Endothelial cell of umbilical vein (primary cell): ENCODE measurements around the gene TOR1A. TPM values are rescaled to one million over a fixed set of nuclear protein-coding genes. Genes with fewer than 3 reads are reported as not detected.

ENCODE experiments used
- BruUV-seq: library from RNA; stranded (reverse); fragments of 400-500 nt; replicated peaks from 2 replicates; lab custom pipeline; 2021; lab: Mats Ljungman, UMichigan
- CTCF ChIA-PET: fragments of 300-600, 350-600 bp; sonication (Branson Sonifier 250); formaldehyde crosslinking; loops from one replicate; lab custom pipeline; 2021; ENCODE audit warnings: antibody characterized with exemption, inconsistent platforms; lab: Charles Lee
- POLR2A ChIA-PET: fragments of 300-600, 350-600 bp; sonication (Branson Sonifier 250); formaldehyde crosslinking; loops from one replicate; lab custom pipeline; 2021; ENCODE audit warnings: antibody characterized with exemption, inconsistent platforms; lab: Charles Lee
- DNase-seq: peaks from one replicate; pipeline ENCODE4 v3.0.0-alpha.2; 2011; ENCODE audit warnings: low read depth, low spot score
- FAIRE-seq: peaks from 2 replicates; lab custom pipeline; 2011; peaks lifted over from hg19 to GRCh38; lab: Jason Lieb, UNC
- H2AFZ ChIP-seq: 2 replicates; pipeline ENCODE4 v1.6.0; 2012; ENCODE audit warnings: low read depth, low read length, control low read depth, inconsistent platforms
- H3K27ac ChIP-seq: 2 replicates; pipeline ENCODE4 v1.5.1; 2011; ENCODE audit warnings: low read depth, mild to moderate bottlenecking, control low read depth, low read length, moderate library complexity; ENCODE audit not compliant: insufficient read depth
- H3K27me3 ChIP-seq, 2 experiments: 2 replicates each; pipeline versions ENCODE4 v1.6.0 to v1.6.1; 2011; ENCODE audit warnings: low read length in 2 of 2, mixed read lengths in 1 of 2; ENCODE audit not compliant: control insufficient read depth in 2 of 2, insufficient read depth in 2 of 2
- H3K36me3 ChIP-seq, 2 experiments: 2 replicates in 1 of 2; 3 replicates in 1 of 2; pipeline ENCODE4 v1.5.1; 2011; ENCODE audit warnings: low read length in 2 of 2, mild to moderate bottlenecking in 1 of 2, moderate library complexity in 1 of 2; ENCODE audit not compliant: control insufficient read depth in 2 of 2, insufficient read depth in 2 of 2; ENCODE audit errors: extremely low read depth in 1 of 2
- H3K4me1 ChIP-seq: 3 replicates; pipeline ENCODE4 v1.5.1; 2011; ENCODE audit warnings: mild to moderate bottlenecking, low read length; ENCODE audit not compliant: control insufficient read depth, insufficient read depth; ENCODE audit errors: extremely low read depth
- H3K4me2 ChIP-seq: 2 replicates; pipeline ENCODE4 v1.6.1; 2011; ENCODE audit warnings: low read length, control low read depth, mixed read lengths; ENCODE audit not compliant: insufficient read depth
- H3K4me3 ChIP-seq, 3 experiments: fragments of 200-600 bp in 1 of 3; sonication (generic), shearing (Covaris generic) in 1 of 3; replicated peaks in 1 of 3; 2 replicates each; pipeline ENCODE4 v1.5.1; 2011 to 2016; ENCODE audit warnings: control low read depth in 3 of 3, low read length in 3 of 3, mild to moderate bottlenecking in 2 of 3, inconsistent platforms in 1 of 3, low read depth in 1 of 3, moderate library complexity in 1 of 3; ENCODE audit not compliant: insufficient read depth in 1 of 3
- H3K79me2 ChIP-seq: 2 replicates; pipeline ENCODE4 v1.6.0; 2012; ENCODE audit warnings: low read length, inconsistent platforms; ENCODE audit not compliant: control insufficient read depth, insufficient read depth
- H3K9ac ChIP-seq: replicated peaks from 2 replicates; pipeline ENCODE3; 2011; ENCODE audit warnings: low read length, control low read depth; ENCODE audit not compliant: insufficient read depth; ENCODE audit errors: extremely low read depth
- H3K9me1 ChIP-seq: replicated peaks from 3 replicates; pipeline ENCODE4 v1.6.0; 2011; ENCODE audit warnings: mild to moderate bottlenecking, low read length; ENCODE audit not compliant: control insufficient read depth, insufficient read depth; ENCODE audit errors: extremely low read depth
- H3K9me3 ChIP-seq: replicated peaks from 2 replicates; pipeline ENCODE4 v1.5.1; 2012; ENCODE audit warnings: low read length, inconsistent platforms; ENCODE audit not compliant: control insufficient read depth, insufficient read depth
- H4K20me1 ChIP-seq: replicated peaks from 2 replicates; pipeline ENCODE3; 2011; ENCODE audit warnings: mild to moderate bottlenecking, low read length; ENCODE audit not compliant: control insufficient read depth, insufficient read depth; ENCODE audit errors: extremely low read depth
- EZH2 ChIP-seq: IDR thresholded peaks from 2 replicates; pipeline ENCODE4 v1.6.1; 2012; ENCODE audit warnings: borderline replicate concordance, low read depth, mild to moderate bottlenecking, moderate library complexity, low read length, inconsistent platforms; ENCODE audit not compliant: severe bottlenecking
- FOS ChIP-seq: IDR thresholded peaks from 2 replicates; pipeline ENCODE4 v1.6.1; 2011; ENCODE audit warnings: mild to moderate bottlenecking, low read length, moderate library complexity, borderline replicate concordance; ENCODE audit not compliant: insufficient read depth
- GATA2 ChIP-seq: IDR thresholded peaks from 2 replicates; pipeline ENCODE4 v1.7.0; 2011; ENCODE audit warnings: low read depth, mild to moderate bottlenecking, moderate library complexity, mixed read lengths, low read length; ENCODE audit not compliant: insufficient read length, insufficient read depth
- JUN ChIP-seq: IDR thresholded peaks from 2 replicates; pipeline ENCODE4 v1.6.1; 2011; ENCODE audit warnings: borderline replicate concordance, low read depth; ENCODE audit not compliant: insufficient read length, insufficient read depth
- MYC ChIP-seq: IDR thresholded peaks from one replicate; pipeline ENCODE4 v1.6.1; 2011; ENCODE audit warnings: mild to moderate bottlenecking, low read depth, low read length
- POLR2A ChIP-seq: IDR thresholded peaks from 2 replicates; pipeline ENCODE4 v1.6.1; 2012; ENCODE audit warnings: low read depth, mild to moderate bottlenecking, control low read depth, low read length
- POLR2AphosphoS5 ChIP-seq: IDR thresholded peaks from 2 replicates; pipeline ENCODE4 v1.6.1; 2012; ENCODE audit warnings: low read depth, mild to moderate bottlenecking, control low read depth, low read length, moderate library complexity; ENCODE audit not compliant: insufficient read depth
- dilution Hi-C: fragments of 300-500 bp; cut with MboI; formaldehyde crosslinking; loops from one replicate; pipeline ENCODE4 v1.15.0; 2019; ENCODE audit warnings: low sequenced_read_pairs; ENCODE audit not compliant: extremely low pct_ligation_motif_present
- intact Hi-C: fragments of 100-400 bp; cut with micrococcal nuclease; formaldehyde crosslinking; loops from one replicate; pipeline ENCODE4 v1.10.0; 2022
- polyA plus RNA-seq, 4 experiments: library from polyadenylated mRNA; depleted of rRNA in 3 of 4; stranded (reverse) in 3 of 4; unstranded in 1 of 4; fragments of >200 nt; gene quantifications; 2 replicates each; pipeline versions ENCODE4 v1.2.1 to v1.2.3, GENCODE V29; 2011 to 2012; ENCODE audit warnings: missing spikeins in 1 of 4
- total RNA-seq: library from RNA; stranded (reverse); gene quantifications from 2 replicates; pipeline ENCODE4 v1.2.3, GENCODE V29; 2021
- TF ChIP-seq, protein P1 (sequence below): IDR thresholded peaks from 2 replicates; pipeline ENCODE4 v1.6.1; 2011; ENCODE audit not compliant: insufficient read depth, insufficient read length
- TF ChIP-seq, protein P2 (sequence below), 2 donors: IDR thresholded peaks; 1 replicate in 1 of 2; 2 replicates in 1 of 2; pipeline ENCODE4 v1.5.1; 2011; ENCODE audit warnings: low read length in 2 of 2, mild to moderate bottlenecking in 2 of 2, moderate library complexity in 2 of 2, control low read depth in 1 of 2, inconsistent platforms in 1 of 2, low read depth in 1 of 2; ENCODE audit not compliant: insufficient read depth in 1 of 2; ENCODE audit errors: extremely low read depth in 1 of 2

Gene TOR1A
- total and polyA plus RNA-seq, 2 donors (not counting 3 experiments of a cell fraction or from before 2014, with no cell fraction given) = 57.8 to 89.8 TPM

DNA sequence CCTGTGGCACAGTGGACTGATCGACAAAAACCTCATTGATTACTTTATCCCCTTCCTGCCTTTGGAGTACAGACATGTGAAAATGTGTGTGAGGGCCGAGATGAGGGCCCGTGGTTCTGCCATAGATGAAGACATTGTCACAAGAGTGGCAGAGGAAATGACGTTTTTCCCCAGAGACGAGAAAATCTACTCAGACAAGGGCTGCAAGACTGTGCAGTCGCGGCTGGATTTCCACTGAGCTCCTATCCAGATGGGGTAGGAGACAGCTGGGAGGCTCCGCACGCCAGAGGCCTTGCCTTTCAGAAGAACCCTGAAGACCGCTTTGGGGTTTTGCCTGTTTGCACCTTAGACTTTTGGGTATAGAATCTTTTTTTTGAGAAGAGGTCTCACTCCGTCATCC lies 14.6 kb downstream of the TOR1A start:
- H3K9ac ChIP-seq = no peak overlapping the region
- no peak overlapping the region for H3K27ac ChIP-seq
- dilution Hi-C loops (no loop called here), intact Hi-C loops (no loop called here)
- no peaks in the 10 kb centered on the region for H3K27me3 ChIP-seq
- H3K79me2 ChIP-seq = peaks cover 2% of the 10 kb centered on the region
- H2AFZ ChIP-seq = no peak overlapping the region
- peaks cover 3% of the 10 kb centered on the region for H3K4me1 ChIP-seq
- no TSS peak for BruUV-seq
- peaks cover 2 to 8% of the 10 kb centered on the region in 2 experiments for H3K36me3 ChIP-seq
- H3K9me3 ChIP-seq = no peaks in the 10 kb centered on the region
- no peaks in the 10 kb centered on the region for H3K9me1 ChIP-seq
- no peak for DNase-seq
- no peak overlapping the region for H3K4me3 ChIP-seq
- H3K4me2 ChIP-seq = no peak overlapping the region
- CTCF ChIA-PET = interaction anchor here (0.6 to 1.4 kb wide), 2 partner anchors 29 to 780 kb away, joined by 3 read pairs; no protein-coding TSS in a partner anchor
- FAIRE-seq = no peak
- peak; percentile 26 for TF ChIP-seq POLR2A
- TF ChIP-seq, protein P1, sequence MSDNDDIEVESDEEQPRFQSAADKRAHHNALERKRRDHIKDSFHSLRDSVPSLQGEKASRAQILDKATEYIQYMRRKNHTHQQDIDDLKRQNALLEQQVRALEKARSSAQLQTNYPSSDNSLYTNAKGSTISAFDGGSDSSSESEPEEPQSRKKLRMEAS = no peak
- POLR2A ChIA-PET = no interaction called here
- no peaks in the 10 kb centered on the region for H4K20me1 ChIP-seq

- dilution Hi-C loops = no loop called here
Observed at GRCh38 chr9:129806061-129806460, 17.9 kb downstream of the TOR1A start.

More at GRCh38 chr9:129806061-129806460, 17.9 kb downstream of the TOR1A start:
- no peak for TF ChIP-seq FOS
- TF ChIP-seq, protein P1 = no peak
- TF ChIP-seq JUN = no peak
- no peak for TF ChIP-seq POLR2AphosphoS5
- TF ChIP-seq MYC = no peak
- TF ChIP-seq, protein P2, sequence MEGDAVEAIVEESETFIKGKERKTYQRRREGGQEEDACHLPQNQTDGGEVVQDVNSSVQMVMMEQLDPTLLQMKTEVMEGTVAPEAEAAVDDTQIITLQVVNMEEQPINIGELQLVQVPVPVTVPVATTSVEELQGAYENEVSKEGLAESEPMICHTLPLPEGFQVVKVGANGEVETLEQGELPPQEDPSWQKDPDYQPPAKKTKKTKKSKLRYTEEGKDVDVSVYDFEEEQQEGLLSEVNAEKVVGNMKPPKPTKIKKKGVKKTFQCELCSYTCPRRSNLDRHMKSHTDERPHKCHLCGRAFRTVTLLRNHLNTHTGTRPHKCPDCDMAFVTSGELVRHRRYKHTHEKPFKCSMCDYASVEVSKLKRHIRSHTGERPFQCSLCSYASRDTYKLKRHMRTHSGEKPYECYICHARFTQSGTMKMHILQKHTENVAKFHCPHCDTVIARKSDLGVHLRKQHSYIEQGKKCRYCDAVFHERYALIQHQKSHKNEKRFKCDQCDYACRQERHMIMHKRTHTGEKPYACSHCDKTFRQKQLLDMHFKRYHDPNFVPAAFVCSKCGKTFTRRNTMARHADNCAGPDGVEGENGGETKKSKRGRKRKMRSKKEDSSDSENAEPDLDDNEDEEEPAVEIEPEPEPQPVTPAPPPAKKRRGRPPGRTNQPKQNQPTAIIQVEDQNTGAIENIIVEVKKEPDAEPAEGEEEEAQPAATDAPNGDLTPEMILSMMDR (IDR thresholded peaks at IDR 0.05; ENCODE audit: extremely low read depth in 1 of 2, insufficient read depth in 1 of 2, low read depth in 1 of 2, low read length in 2 of 2) = no peak
- TF ChIP-seq POLR2A = no peak
- no peak for TF ChIP-seq GATA2
- no peak for TF ChIP-seq EZH2
- no TSS peak for BruUV-seq
- POLR2A ChIA-PET = interaction anchor here (0.7 kb wide), 1 partner anchor 69 kb away, joined by 3 read pairs; no protein-coding TSS in a partner anchor
- no peaks in the 10 kb centered on the region for H3K9me1 ChIP-seq
- no peak overlapping the region for H3K9ac ChIP-seq
- peaks cover 11% of the 10 kb centered on the region for H3K4me1 ChIP-seq
- no peak overlapping the region for H3K4me3 ChIP-seq
- no peak for DNase-seq
- no peaks in the 10 kb centered on the region for H3K9me3 ChIP-seq
- no peak overlapping the region for H3K4me2 ChIP-seq
- FAIRE-seq = no peak
- no peaks in the 10 kb centered on the region for H4K20me1 ChIP-seq
- no peaks in the 10 kb centered on the region for H3K27me3 ChIP-seq
- intact Hi-C loops = no loop called here
- H3K36me3 ChIP-seq = peaks cover 2 to 3% of the 10 kb centered on the region in 2 experiments
- peaks cover 9% of the 10 kb centered on the region for H3K79me2 ChIP-seq
- CTCF ChIA-PET = no interaction called here
- H2AFZ ChIP-seq = no peak overlapping the region
- H3K27ac ChIP-seq = no peak overlapping the region
